Ovary (tissue), 9 donors: Measurements from ENCODE around the gene GAS2L1. TPM values are rescaled to one million over a fixed set of nuclear protein-coding genes. Genes with fewer than 3 reads are reported as not detected.

ENCODE experiments used
- DNase-seq, 5 donors: peaks; one replicate each; pipeline ENCODE4 v3.0.0-alpha.2; 2019 to 2020
- H3K27ac ChIP-seq, 2 donors: fragments of 200-600 bp; one replicate each; pipeline versions ENCODE4 v1.5.1 to v1.8.0; 2019 to 2022
- H3K27me3 ChIP-seq: fragments of 200-600 bp; one replicate; pipeline ENCODE4 v1.8.0; 2022
- H3K36me3 ChIP-seq: fragments of 200-600 bp; sonication (generic); one replicate; pipeline ENCODE4 v1.5.1; 2019
- H3K4me1 ChIP-seq: one replicate; pipeline ENCODE4 v1.8.1; 2013; ENCODE audit warnings: mild to moderate bottlenecking, moderate library complexity; ENCODE audit not compliant: insufficient read depth
- H3K4me3 ChIP-seq: fragments of 200-600 bp; sonication (generic); one replicate; pipeline ENCODE4 v1.5.1; 2017
- H3K9me3 ChIP-seq, 2 donors: fragments of 200-600 bp in 1 of 2; sonication (generic) in 1 of 2; one replicate each; pipeline versions ENCODE4 v1.5.1 to v1.8.1; 2013 to 2019; ENCODE audit warnings: mild to moderate bottlenecking in 1 of 2, moderate library complexity in 1 of 2
- EP300 ChIP-seq: sonication (generic); formaldehyde crosslinking; IDR thresholded peaks from one replicate; pipeline ENCODE4 v1.6.1; 2017; ENCODE audit warnings: antibody characterized with exemption
- POLR2A ChIP-seq: fragments of 450-650 bp; IDR thresholded peaks from one replicate; pipeline ENCODE4 v1.6.1; 2017; ENCODE audit warnings: antibody characterized with exemption, mild to moderate bottlenecking, moderate library complexity
- WGBS, 3 donors: extraction: QIAGEN DNeasy Blood & Tissue Kit in 1 of 3; methylation state at CpG; one replicate each; pipeline versions ENCODE4 v1.1.5 to v1.1.7; 2013 to 2017; 5-methylcytosine and 5-hydroxymethylcytosine counted together
- intact Hi-C, 4 donors: fragments of 100-400 bp; cut with DNase I; formaldehyde crosslinking; loops; one replicate each; pipeline versions ENCODE4 v1.11.0 to v1.15.1; 2022 to 2023
- polyA plus RNA-seq, 2 donors: library from polyadenylated mRNA; stranded (reverse); fragments of 200-250 nt in 1 of 2; fragments of 350-450 nt in 1 of 2; fragmentation: Illumina TruSeq in 1 of 2; extraction: RNeasy Lipid Tissue Mini Kit (QIAGEN cat#74804) in 1 of 2; gene quantifications; one replicate each; pipeline ENCODE4 v1.2.3, GENCODE V29; 2013 to 2014
- total RNA-seq, 7 donors: library from RNA; depleted of rRNA in 2 of 7; stranded (reverse); fragments of >200 nt in 2 of 7; fragmentation: NEBNext Ultra II Directional in 3 of 7; extraction: Animal tissue kit (Norgen Biotek cat#: 25700) in 3 of 7; gene quantifications; one replicate each; pipeline versions ENCODE4 v1.1.0 to v1.2.4, GENCODE V29; 2016 to 2023
- TF ChIP-seq, protein P1 (sequence below), 3 donors: fragments of 450-650 bp in 2 of 3; fragments of 200-600 bp in 1 of 3; IDR thresholded peaks; one replicate each; pipeline versions ENCODE4 v1.5.1 to v1.8.0; 2016 to 2022; ENCODE audit warnings: antibody characterized with exemption in 3 of 3, mild to moderate bottlenecking in 1 of 3
- donor health status: DM: no; HTN: no; CAD: no; lungs with moderate emphysema.
- donor health status: DM: no; HTN: no; CAD: no.
- donor health status: Bipolar disorder and iron deficiency.
- donor health status: DM: yes; HTN: yes; CAD: no.
- donor health status: DM: no; HTN: no; CAD: no.
- donor health status: DM: yes; HTN: yes; CAD: no.

The GAS2L1 gene
- total and polyA plus RNA-seq, 9 donors: 2.1 to 21.0 (median 9.8) TPM

DNA sequence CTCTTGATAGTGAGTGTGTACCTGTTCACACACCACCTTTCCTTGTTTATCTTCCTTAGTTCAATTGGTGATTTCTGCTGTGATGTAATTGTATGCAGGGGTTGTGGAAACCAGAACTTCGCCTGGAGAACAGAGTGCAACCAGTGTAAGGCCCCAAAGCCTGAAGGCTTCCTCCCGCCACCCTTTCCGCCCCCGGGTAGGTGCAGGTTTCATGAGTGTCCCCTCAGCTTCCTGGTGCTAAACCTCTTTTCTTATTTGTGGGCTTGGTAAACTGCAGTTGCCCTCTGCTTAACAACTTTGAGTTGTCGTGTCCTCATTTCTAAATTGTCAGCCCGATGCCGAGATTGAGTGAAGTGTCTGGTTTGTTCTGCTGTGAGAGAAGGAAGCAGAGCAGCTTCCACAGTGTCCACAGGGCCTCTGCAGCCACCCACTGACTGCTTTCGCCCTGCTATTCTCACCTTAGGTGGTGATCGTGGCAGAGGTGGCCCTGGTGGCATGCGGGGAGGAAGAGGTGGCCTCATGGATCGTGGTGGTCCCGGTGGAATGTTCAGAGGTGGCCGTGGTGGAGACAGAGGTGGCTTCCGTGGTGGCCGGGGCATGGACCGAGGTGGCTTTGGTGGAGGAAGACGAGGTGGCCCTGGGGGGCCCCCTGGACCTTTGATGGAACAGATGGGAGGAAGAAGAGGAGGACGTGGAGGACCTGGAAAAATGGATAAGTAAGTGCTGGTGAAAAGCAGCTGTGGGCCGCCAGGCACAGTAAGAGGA, 7.1 kb upstream of the GAS2L1 start:
- Histone ChIP-seq H3K27ac (no peak overlapping the region), H3K27me3 (no peaks in the 10 kb centered on the region), H3K4me1 (peaks cover 3% of the 10 kb centered on the region), H3K4me3 (no peak overlapping the region), H3K9me3 (no peaks in the 10 kb centered on the region), H3K36me3 (no peaks in the 10 kb centered on the region)
- peak in 2 of 5 donors; percentile 21 to 22 for DNase-seq
- TF ChIP-seq POLR2A (no peak), EP300 (no peak)
- TF ChIP-seq, protein P1, sequence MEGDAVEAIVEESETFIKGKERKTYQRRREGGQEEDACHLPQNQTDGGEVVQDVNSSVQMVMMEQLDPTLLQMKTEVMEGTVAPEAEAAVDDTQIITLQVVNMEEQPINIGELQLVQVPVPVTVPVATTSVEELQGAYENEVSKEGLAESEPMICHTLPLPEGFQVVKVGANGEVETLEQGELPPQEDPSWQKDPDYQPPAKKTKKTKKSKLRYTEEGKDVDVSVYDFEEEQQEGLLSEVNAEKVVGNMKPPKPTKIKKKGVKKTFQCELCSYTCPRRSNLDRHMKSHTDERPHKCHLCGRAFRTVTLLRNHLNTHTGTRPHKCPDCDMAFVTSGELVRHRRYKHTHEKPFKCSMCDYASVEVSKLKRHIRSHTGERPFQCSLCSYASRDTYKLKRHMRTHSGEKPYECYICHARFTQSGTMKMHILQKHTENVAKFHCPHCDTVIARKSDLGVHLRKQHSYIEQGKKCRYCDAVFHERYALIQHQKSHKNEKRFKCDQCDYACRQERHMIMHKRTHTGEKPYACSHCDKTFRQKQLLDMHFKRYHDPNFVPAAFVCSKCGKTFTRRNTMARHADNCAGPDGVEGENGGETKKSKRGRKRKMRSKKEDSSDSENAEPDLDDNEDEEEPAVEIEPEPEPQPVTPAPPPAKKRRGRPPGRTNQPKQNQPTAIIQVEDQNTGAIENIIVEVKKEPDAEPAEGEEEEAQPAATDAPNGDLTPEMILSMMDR (IDR thresholded peaks at IDR 0.05): no peak
- WGBS, 3 donors: 83 to 87% (median 84%) methylated on average over 19 of the region's 19 CpGs
- intact Hi-C loops: no loop called here

DNA sequence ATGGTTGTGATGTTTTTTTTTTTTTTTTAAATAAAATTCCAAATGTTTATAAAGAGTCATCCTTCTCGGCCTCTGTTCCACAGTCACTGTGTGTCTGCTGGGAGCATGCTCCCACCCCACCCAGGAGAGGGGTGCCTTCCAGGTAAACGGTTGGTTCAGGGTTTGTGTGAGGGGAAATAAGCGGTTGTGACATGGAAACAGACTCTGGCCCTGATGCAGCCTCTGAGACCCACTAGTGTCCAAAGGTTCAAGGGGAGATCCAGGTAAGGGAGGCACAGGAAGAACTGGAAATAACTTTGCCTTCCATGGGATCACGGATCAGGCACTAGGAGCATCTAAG, 6.0 kb upstream of the GAS2L1 start:
- no peaks in the 10 kb centered on the region for H3K36me3 ChIP-seq
- H3K4me3 ChIP-seq: no peak overlapping the region
- no peak for TF ChIP-seq EP300
- TF ChIP-seq POLR2A: no peak
- TF ChIP-seq, protein P1 (IDR thresholded peaks at IDR 0.05): no peak
- no peak overlapping the region for H3K27ac ChIP-seq
- peaks cover 3% of the 10 kb centered on the region for H3K4me1 ChIP-seq
- H3K9me3 ChIP-seq: no peaks in the 10 kb centered on the region
- DNase-seq: peak in 1 of 5 donors; percentile 4
- intact Hi-C loops: no loop called here
- 54 to 62% (median 54%) methylated on average over 4 of the region's 4 CpGs for WGBS, 3 donors
- H3K27me3 ChIP-seq: no peaks in the 10 kb centered on the region

DNA sequence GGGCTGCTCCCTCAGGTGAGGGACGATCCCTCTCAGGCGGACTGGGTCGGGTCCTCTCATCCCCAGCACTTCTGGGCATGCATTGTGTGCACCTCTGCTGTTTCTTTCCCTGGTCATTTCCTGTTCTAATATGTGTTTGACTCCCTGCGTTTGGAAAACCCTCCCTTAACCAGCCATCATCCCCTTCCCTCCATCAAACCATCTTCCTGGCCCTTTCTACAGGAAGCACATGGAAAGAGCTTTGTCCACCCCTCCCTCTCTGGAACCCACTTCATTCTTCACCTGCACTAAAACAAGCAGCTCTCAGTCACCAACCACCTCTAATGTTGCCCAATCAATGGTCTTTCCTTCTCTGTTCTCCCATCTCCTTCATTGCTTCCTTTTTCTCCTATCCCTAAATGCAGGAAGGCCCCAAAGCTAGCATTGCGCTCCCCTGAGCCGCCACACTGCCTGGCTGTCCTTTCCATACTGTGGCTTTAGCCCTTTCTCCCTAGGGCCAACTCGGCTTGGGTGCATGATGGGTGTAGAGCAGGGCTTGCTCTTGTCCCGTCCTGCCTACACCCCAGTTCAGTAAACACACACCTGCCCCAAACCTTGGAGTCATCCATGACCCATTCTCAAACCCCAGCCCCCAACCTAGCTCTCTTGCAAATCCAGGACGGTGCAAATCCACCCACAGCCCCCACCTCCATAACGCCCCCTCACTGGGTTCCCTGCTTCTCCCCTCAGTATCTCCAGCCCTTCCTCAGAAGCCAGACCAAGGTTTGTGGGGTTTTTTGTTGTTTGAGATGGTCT, 5.4 kb upstream of the GAS2L1 start:
- intact Hi-C loops: no loop called here
- no peaks in the 10 kb centered on the region for H3K9me3 ChIP-seq
- H3K36me3 ChIP-seq: no peaks in the 10 kb centered on the region
- no peak overlapping the region for H3K27ac ChIP-seq
- no peak for TF ChIP-seq EP300
- TF ChIP-seq, protein P1 (IDR thresholded peaks at IDR 0.05): no peak
- no peak for TF ChIP-seq POLR2A
- WGBS, 3 donors: 60 to 65% (median 62%) methylated on average over 10 of the region's 10 CpGs
- DNase-seq: peak in 2 of 5 donors; percentile 15 to 20
- no peak overlapping the region for H3K4me3 ChIP-seq
- H3K27me3 ChIP-seq: no peaks in the 10 kb centered on the region
- peaks cover 3% of the 10 kb centered on the region for H3K4me1 ChIP-seq

DNA sequence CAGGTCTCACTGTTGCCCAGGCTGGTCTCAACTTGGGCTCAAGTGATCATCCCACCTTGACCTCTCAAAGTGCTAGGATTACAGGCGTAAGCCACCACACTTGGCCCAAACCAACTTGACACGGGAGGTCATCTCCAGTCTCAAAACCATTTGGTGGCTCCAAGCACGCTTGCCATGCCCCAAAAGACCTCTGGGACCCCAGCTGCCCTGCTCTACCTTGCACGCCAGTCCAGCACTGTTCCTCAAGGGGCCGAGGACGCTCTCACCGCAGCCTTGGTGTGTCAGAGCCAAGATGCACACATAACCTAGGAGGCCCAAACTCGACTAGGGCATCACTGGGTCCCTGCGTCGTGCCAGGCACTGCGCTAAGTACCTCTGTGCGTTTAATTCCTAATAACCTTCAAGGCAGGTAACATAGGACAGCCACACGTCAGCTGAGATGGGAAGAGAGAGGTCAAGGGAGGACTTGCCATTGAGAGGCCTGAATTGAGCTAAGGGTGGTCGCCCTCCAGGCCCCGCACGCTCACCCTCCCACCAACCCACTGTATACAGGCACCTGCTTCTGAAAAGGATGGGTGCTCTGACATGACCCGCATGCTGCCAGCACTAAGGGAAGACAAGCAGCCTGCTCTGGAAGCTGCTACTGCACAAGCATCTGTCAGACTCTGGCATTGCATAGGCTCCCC, 4.6 kb upstream of the GAS2L1 start:
- Histone ChIP-seq H3K9me3 (no peaks in the 10 kb centered on the region), H3K4me1 (peaks cover 3% of the 10 kb centered on the region), H3K4me3 (no peak overlapping the region), H3K27me3 (no peaks in the 10 kb centered on the region), H3K27ac (no peak overlapping the region), H3K36me3 (no peaks in the 10 kb centered on the region)
- intact Hi-C loops: no loop called here
- 83 to 85% (median 84%) methylated on average over 17 of the region's 17 CpGs for WGBS, 3 donors
- DNase-seq: peak in 2 of 5 donors; percentile 18 to 20
- no peak for TF ChIP-seq EP300
- TF ChIP-seq POLR2A: no peak
- TF ChIP-seq, protein P1 (IDR thresholded peaks at IDR 0.05): no peak
